Fibroblast of peridontal ligament (primary cell): Measurements from ENCODE around the gene SNRNP70.
A peak's percentile ranks its signal among the peaks of the same experiment; 100 is the strongest.
"Not testable (repeated sequence)": the region's sequence is repeated elsewhere in the genome, so short reads cannot be mapped to it uniquely, and the experiment has no call there.

Experiments
- DNase-seq: peaks from one replicate; pipeline ENCODE4 v3.0.0-alpha.2; 2010; ENCODE audit errors: extremely low read depth

The SNRNP70 gene

DNA sequence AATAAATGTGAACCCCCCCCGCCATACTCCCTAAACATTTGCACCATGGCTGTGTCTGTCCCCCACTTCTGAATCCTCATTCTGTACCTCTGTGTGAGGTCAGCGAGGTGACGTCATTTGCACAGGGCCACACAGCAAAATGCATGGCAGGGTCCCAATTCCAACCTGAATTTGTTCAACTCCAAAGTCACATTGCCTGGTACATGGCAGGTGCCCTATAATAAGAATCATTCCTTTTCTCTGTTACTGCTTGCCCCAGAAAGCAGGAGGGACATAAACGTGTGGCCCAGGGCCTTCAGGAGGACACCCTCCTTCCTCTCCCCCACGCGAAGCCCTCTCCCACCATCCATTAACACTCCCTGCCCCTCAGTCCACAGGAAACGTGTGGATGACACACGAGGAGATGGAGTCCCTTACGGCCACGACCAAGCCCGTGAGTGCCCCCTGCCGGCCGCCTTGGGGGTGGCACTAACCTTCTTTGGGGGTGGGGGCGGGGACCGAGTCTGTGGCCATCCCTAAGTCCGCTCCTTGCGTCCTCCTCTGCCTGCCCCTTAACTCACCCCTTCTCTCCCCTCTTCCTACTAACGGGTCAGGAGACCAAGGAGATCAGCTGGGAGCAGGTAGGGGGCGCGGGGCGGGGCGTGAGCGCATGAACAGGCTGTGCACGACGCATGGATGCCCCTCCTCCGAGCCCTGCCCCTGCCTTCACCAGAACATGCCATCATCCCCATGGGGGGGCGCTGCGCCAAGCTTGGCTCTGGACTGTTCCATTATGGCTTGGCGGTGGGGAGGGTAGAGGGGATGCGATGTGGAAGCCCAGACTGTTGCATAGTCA, 60.5 kb downstream of the SNRNP70 start:
- DNase-seq, result peak; percentile 77

- DNase-seq, result not testable (repeated sequence)
These were observed 61.1 kb downstream of the SNRNP70 start for GRCh38 chr19:49146408-49146770.

DNA sequence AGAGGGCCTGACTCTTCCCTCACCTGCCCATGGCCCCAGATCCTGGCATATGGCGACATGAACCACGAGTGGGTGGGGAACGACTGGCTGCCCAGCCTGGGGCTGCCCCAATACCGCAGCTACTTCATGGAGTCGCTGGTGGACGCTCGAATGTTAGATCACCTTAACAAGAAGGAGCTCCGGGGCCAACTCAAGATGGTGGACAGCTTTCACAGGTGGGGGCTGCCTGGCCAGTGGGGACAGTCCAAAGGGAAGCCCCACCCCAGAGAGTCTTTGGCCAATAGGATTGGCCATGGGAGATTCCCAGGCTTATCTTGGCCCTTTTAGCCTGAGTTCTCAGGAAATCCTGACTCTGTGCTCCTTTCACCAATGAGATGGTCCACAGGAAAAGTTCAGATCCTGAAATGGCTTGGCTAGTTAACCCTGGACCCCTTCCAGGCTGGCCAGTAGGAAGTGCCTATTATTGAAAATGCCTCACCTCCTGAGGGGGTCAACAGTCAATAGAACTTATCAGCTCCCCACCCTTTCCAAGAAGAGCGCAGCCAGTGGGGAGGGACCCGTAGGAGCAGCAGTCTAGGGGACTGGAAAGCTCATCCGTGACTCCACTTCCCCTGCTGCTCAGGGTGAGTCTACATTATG, 62.9 kb downstream of the SNRNP70 start:
- DNase-seq, result no peak

GRCh38 chr19:49148784-49149651, 63.8 kb downstream of the SNRNP70 start:
- DNase-seq, result peak; percentile 84

DNA sequence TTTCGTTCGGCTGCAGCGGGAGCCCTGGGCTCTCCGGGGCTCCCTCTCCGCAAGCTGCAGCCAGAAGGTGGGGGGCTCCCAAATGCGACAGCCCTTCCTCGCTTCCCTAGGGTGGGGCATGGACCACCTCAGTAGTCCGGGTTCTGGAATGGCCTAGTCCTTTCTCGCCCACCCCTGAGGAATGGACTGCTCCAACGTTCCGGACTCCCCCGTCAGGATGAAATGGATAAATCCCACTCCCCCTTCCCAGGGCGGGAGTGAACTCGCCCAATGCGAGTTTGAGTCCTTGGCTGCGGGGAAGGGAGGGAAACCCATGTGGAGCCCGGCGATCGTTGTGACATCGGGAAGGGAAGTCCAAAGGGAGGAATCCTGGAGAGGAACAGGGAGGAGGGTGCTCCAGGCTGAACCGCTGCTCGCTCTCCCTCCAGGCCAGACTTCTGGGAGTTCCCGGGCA, 64.4 kb downstream of the SNRNP70 start:
- peak; percentile 86 for DNase-seq

DNA sequence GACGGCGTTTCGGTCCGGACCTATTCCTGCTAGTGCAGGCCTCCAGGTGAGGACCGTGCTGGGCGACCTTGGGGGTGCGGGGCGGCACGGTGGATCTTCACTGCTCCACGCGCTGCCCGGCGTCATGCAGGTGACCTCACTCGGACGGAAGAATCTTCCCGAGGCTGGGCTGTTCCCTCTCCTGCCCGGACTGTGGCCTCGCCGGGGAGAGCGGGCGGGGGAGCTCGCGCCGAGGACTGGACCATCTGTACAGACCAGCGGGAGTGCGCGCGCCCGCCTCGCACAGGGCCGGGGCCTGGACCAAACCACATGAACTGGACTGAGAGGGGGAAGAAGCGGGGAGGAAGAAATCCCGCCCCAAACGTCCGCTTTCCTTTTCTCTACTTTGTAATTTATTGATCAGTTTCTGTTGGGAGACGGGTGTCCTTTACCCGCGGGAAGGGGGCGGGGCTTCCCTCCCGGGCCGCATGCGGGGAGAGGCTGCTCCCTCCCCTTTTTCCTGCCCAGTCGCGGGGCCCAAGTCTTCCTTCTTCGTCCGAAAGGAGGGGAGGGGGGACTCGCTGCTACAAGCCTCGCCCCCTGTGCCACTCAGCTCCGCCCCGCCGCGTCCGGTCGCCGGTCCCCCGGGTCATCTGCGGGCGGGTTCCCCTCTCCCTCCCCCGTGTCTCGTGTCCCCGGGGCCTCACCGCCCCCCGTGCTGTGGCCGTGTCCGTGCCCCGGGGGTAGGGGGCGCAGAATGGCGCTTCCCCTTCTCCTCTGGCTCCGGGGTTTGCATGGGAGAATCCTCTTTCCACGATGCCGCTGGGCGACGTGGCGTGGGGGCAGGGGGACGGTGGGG, 65.1 kb downstream of the SNRNP70 start:
- peak; percentile 63 for DNase-seq

DNA sequence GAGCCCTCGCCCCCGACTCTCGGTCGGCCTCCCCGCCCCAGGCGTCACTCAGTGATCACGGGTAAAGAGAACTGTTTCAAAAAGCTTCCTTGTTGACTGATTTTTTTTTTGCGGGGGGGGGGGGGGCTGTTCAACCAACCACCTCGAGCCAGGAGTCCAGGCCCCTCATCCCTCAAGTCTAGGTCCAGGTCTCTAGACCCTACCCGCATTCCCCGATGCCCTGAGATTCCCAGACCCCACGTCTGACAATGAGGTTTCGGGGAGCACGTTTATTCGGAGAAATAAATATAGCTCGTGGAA, 65.6 kb downstream of the SNRNP70 start:
- no peak for DNase-seq

DNA sequence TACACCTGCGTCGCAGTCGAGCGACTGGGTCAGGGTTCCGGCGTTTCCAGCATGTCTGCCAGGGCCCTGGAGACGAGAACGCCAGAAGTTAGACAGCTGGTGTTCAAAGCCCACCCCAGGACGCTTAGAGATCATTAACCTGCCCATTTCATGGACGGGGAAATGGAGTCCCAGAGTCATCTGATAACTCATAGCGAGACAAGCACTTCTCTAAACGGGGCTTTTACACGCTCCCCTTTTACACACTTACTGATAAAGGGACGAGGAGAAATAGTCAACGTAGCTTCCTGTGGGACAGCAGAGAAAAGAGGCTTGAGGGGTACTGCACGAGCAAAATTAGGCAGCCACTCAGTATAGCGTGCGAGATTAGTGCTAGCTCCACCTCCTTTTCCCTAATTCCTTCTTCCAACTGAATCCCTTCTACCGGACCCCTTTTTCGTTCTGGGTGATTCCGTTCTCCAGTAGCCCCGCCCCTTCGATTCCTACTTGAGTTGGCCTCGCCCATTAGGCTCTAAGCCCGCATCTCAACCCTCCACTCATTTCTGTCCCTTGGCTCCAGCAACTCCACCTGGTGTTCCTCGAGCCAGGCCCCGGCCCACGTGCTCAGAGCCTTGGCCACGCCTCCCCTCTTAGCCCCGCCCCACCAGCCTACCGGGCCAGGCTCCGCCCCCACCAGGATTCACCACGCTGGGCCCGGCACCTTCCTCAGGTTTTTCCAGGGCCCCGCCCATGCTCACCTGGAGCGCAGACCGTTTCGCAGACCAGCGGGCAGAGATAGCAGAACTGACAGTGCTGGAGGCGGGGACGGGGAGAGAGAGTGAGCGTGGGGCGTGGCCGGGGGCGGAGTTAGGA, 66.2 kb downstream of the SNRNP70 start:
- DNase-seq, result no peak

DNA sequence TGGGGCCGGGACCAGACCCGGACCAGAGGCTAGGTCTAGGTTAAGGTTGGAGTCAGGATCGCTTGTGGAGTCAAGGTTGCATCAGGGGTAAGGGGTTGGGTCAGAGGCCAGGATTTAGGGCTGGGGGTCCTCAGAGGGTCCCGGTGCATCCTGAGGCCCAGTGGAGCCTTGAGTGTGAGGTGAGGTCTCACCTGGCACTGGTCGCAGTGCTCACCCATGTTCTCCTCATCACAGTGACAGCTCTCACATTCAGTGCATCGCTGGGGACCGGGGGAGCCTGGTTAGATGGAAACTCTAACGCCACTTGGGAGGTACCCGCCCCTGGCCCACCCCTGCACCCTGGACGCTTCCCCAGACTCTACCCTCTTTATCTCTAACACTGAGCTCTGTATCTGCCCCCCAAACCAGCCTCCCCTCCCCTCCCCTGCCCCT, 66.9 kb downstream of the SNRNP70 start:
- DNase-seq, result no peak

GRCh38 chr19:49153167-49153809, 68.0 kb downstream of the SNRNP70 start:
- DNase-seq, result no peak

DNA sequence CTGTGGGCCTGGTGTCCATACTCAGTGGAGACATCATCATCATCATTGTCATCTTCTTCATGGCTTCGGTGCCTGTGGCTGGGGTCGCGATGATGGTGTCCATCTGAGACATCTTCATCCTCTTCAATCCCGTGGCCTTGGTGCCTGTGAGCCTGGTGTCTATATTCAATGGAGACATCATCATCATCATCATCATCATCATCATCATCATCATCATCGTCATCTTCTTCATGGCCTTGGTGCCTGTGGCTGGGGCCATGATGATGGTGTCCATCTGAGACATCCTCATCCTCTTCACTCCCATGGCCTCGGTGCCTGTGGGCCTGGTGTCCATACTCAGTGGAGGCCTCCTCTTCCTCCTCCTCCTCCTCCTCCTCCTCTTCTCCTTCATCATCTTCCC, 69.0 kb downstream of the SNRNP70 start:
- DNase-seq, result no peak

DNA sequence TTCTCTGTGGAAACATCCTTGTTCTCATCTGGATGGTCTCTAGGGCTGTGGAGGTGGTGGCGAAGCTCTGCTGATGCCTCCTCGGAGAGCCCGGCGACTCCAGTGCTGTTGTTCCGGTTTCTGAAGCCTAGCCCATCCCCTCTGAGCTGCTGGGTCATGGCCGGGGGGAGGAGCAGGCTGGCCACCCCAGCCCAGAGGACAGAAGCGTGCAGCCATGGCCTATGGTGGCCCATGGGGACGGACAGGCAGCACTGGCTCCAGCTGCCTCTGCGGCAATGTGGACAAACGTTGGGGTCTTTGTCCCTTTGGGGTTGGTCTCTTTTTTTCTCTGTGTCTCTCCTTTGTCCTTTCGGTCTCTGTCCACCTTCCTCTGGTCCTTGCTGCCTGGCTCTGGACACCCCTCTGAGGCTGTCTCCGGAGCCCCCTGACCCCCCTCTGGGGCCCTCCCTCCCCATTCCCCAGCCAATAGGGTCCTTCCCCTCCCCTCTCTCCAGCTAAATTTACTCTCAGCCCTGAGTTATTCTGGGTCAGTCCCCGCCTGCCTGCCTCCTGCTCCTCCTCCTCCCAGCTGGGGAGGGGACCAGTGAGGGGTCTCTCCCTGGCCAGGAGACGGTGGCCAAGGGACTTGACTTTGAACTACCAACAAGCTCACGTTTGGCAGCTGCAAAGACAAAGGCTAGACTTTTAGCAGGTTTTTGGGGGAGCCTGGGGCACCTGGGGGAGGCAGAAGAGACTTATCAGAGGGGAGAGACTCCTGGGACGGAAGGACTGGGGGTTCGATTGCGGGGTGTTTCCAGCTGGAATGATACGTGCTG, 70.0 kb downstream of the SNRNP70 start, which contains the start of gene HRC:
Gene HRC, minus strand, starts transcription at position 392 of the 815 bp plus-strand sequence. Its CDS starts 159 bp downstream, at position 233.
- DNase-seq, result no peak

GRCh38 chr19:49155820-49156346, 70.6 kb downstream of the SNRNP70 start:
- DNase-seq, result no peak

DNA sequence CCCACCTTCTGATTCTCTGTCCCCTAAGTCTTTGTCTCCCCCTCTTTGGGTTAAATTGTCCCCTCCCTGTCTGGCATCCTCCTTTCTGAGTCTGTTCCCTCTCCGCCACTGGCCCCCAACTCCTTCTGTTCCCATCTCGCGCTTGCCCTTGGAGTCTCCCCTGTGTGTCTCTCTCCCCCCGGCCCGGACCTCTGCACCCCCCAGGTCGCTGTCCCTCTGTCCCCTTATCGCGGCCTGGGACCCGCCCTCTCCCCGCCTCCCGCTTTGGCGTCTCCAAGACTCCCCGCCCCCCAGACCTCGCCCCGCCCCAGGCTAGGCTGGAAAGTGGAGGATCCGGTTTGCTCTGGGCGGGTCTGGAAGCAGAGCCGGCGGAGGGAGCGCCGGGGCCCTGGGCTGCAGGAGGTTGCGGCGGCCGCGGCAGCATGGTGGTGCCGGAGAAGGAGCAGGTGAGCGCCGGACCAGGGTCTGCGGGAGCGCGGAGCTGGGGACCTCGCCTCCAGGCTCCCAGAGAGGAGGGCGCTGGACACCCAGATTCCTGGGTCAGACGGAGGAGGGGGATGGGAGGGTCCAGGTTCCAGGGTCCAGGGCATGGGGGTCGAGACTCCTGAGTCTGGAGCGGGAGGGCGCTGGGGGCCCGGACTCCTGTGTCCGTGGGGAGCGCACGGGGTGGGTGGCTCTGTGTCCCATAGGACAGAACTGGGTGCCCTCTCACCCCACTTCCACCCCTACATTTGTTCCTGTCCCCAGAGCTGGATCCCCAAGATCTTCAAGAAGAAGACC, 72.4 kb downstream of the SNRNP70 start, which contains the start of gene TRPM4:
Gene TRPM4, plus strand, starts transcription at position 348 of the 780 bp plus-strand sequence. Its CDS starts 75 bp downstream, at position 423.
- DNase-seq, result peak; percentile 57
